Measurements from ENCODE around the gene MCTP2.

DNA sequence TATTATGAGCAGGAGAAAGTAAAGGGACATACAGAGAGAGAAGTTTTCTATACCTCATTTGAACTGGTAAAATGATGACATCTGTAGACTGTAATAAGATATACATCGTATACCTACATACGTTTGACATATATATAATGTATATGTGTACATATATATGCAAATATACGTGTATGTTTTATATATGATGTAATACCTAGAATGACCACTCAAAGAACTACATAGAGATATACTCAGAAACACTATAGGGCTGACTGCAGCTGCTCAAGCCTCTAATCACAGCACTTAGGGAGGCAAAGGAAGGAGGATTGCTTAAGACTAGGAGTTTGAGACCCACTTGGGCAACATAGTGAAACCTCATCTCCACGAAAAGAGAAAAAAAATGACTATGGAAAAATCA is 48.5 kb upstream of the MCTP2 start:
- TF ChIP-seq POLR2AphosphoS5 (IDR thresholded peaks at IDR 0.05) = no peak
- TF ChIP-seq, protein P1, sequence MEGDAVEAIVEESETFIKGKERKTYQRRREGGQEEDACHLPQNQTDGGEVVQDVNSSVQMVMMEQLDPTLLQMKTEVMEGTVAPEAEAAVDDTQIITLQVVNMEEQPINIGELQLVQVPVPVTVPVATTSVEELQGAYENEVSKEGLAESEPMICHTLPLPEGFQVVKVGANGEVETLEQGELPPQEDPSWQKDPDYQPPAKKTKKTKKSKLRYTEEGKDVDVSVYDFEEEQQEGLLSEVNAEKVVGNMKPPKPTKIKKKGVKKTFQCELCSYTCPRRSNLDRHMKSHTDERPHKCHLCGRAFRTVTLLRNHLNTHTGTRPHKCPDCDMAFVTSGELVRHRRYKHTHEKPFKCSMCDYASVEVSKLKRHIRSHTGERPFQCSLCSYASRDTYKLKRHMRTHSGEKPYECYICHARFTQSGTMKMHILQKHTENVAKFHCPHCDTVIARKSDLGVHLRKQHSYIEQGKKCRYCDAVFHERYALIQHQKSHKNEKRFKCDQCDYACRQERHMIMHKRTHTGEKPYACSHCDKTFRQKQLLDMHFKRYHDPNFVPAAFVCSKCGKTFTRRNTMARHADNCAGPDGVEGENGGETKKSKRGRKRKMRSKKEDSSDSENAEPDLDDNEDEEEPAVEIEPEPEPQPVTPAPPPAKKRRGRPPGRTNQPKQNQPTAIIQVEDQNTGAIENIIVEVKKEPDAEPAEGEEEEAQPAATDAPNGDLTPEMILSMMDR (IDR thresholded peaks at IDR 0.05) = no peak
